DMS153 treated with DMSO at 0.1 percent for 48 hours (cell line): ENCODE measurements around the gene PTP4A2.

Experiments used
- DNase-seq: peaks from one replicate; lab custom pipeline; 2025; ENCODE audit not compliant: unreplicated experiment; lab: John Stamatoyannopoulos, UW

Gene PTP4A2

DNA sequence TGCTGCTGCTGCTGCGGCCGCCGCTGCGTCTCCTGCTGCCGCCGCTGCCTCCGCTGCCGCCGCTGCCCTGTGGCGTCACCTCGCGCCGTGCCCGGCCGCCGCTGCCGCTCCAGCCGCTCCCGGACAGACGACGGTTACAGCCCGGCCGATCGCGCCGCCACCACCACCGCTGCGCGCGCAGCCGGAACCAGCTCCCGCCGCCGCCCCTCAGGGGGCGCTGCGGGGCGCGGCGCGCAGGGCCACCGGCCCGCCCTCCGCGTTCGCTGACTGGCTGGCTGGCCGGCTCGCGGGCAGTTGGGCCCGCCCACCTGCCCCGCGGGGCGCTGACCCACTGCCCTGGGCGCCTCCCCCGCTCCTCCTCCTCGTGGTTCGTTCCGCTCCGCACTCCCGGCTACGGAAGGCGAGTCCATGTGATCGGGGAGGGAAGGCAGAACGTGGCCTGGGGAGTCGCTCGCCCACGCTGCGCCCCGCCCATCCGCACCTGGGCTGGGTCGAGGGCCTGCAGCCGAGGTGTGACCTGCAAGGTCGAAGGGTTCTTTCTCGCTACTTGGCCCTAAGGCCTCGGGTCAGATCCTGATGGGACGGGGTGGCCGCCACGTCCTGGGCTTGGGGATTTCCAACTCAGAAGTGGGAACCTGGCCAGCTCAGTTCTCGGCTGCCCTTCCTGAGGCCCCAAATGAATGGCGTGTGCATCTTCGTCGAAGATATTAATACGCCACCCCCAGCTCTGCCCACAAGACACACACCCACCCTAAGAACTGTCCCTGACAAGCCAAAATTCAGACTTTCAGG is at the start of gene PTP4A2:
Gene PTP4A2, minus strand, starts transcription at position 185 of the 792 bp plus-strand sequence. CDS start 19,303 bp downstream, outside the sequence.
- peak; percentile 99 for DNase-seq

DNA sequence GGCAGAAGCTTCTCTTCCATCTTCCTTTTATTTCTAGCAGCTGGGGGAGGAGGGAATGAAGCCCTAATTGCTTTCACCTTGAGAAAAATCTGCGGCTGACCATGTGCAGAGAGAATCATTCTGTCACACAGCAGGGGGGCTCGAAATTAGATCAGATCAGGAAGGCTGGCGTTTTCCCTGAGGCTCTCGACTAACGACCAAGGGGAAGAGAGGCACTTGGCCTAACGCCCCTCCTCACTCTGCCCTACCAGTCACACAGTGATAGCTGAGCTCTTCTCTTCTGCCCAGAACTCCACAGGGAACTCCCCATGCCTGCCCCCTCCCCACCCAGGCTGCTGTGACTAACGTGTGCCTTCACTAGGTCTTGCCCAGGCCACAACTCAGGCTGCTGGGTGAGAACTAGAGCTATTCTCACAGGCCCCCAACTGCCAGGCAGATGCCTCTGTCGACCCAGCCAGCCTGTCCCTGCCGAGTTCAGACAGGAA is 49.0 kb upstream of the PTP4A2 start:
- no peak for DNase-seq

DNA sequence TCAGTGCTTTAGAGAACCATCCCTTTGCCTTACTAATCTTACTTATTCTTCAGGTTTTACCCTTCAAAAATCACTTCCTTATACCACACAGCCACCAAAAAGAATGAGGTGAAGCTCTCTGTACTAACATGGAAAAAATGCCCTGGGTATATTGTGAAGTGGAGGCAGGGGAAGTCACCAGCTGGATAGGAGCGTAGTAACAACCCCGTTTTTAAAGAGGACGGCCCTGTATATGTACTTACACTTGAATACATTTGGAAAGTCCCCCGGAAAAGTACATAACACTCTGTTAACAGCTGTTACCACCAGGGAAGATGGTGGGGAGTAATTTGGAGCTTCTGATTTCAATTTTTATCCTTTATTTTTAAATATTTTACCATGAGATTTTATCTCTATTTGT is 47.3 kb upstream of the PTP4A2 start:
- peak; percentile 53 for DNase-seq

DNA sequence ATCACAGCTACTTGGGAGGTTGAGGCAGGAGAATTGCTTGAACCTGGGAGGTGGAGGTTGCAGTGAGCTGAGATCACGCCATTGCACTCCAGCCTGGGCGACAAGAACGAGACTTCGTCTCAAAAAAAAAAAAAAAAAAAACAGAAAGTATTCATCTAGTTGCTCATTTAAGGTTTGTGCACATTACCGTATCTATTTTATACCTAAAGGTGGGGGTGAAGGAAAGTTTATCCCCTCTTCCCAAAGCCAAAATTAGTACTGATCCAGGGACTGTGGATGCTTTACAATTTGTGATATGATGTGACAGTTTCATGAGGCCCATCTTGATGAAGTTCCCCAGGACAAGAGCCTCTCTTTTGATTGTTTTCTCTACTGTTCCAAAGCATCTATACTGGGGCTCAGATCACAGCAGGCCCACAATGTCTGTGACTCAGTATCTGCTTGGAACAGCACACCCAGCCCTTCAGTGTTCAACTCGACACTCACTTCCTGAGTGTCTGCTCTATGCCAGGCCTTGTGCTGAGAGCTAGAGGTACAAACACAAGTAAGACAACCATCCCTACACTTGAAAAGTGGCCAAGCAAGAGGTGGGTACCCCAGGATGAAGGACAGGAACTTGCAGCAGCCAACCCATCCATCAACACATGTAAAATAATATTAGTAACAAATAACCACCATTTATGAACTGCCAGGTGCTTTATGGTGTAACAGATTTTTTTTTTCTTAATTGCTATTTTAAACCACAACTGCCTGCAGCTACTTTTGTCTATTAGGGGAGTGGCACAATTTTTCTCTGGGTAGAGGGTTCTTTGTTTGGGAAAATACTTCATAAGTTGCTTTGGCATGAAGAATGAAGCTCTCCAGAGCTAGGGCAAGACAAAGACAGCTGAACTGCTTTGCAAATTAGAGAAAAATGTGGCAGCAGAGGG is 46.5 kb upstream of the PTP4A2 start:
- DNase-seq, result no peak

DNA sequence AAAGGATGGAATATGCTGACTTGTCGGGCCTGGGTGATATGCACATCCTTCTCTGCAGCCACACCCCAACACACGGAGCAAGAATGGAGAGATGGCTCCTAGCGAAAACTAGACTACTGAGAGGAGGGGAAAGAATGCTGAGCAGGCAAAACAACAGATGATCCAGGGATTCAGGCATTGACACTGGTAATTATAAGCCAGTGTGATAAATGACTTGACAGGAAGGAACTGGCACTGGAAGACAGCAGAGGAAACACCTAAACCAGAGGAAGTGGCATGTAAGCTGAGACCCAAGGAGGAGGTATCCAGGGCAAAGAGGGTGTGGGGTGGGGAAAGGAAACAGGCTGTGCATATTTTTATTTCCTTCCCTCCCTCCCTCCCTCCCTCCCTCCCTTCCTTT is 43.8 kb upstream of the PTP4A2 start:
- DNase-seq, result peak; percentile 20

DNA sequence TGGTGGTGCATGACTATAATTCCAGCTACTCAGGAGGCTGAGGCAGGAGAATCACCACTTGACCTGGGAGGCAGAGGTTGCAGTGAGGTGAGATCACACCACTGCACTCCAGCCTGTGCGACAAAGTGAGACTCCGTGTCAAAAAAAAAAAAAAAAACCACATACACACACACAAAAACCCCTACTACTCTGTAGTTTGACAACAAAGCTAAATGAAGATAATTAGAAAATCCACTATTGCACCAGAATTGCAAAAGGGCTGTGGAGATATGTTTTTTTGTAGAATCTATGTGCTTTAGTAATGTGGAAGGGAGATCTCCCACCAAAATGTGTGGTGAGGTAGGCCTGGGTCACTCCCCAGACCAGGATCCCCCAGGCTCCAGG is 43.3 kb upstream of the PTP4A2 start:
- no peak for DNase-seq

DNA sequence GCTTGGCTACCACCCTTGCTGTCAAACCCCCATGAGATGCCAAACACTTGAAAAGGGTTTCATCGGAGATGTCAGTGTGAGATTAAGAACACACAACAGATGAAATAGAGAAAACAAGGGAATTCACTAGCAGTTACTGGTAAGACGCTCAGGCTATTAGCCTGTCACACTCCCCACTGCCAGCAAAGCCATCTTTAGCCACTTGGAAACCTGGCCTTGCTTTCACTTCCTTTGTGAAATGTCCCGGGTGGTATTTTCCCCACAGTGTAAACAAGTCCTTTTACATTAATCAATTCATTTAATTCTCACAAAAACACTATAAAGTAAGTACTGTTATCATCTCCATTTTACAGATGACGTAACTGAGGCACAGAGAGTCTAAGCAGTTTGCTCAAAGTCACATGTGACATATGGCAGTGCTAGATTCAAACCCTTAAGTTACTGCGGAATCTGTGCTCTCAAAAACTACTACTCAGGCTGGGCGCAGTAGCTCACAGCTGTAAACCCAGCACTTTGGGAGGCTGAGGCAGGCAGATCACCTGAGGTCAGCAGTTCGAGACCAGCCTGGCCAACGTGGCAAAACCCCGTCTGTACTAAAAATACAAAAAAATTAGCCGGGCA is 42.8 kb upstream of the PTP4A2 start:
- no peak for DNase-seq

DNA sequence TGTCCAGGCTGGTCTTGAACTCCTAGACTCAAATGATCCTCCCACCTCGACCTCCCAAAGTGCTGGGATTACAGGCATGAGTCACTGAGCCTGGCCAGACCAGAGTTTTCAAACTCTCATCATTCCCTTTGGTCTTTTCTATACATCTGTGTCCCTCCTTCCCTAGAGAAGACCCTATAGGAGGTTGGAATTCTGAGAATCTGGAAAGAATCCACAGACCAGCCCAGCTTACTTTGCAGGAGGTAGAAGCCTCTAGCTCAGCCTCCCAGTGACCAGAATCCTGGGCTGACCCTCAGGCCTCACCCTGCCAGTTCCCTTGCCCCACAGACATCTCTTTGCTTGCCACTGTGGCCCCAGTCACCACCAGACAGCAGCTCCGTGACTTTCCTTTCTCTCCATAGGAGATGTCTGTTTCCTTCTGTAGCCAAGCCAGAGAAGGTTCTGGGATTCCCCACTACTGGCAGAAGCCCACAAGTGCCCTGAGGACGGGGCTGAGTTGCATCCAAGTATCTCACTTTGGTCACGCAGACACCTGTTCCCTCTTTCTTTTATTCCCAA is 40.8 kb upstream of the PTP4A2 start:
- no peak for DNase-seq

DNA sequence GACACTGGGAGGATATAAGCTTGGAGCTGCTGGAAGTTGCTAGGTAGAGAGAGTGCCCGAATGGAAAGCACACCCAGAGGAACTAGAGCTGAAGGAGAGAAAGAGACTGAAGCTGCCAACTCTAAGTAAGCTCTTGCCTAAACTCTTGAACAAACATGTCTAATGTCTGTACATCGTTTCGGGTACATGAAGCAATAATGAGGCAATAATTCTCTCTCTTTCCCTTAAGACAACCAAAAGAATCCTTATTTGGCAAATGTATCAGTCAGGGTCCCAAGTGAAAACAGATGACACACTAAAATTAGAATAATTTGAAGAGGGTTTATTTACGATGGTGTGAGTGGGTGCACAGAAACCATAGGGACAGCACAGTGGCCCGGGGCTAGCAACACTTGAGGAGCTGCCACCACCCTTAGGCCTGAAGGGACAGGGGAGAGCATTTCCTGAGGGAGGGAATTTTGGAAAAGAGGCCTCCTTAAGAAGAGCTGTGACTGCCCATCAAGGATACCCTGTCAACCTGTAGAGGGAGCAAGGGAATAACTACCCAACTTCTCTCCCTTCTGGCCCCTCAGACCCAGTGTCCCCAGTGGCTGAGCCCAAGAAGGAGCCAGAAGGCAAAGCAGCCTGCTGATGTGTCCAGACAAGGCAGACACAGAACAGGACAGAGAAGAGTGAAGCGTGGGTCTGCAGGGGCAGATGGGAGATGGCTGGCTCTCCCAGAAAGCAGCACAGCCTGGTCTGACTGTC is 39.4 kb upstream of the PTP4A2 start:
- DNase-seq, result no peak

DNA sequence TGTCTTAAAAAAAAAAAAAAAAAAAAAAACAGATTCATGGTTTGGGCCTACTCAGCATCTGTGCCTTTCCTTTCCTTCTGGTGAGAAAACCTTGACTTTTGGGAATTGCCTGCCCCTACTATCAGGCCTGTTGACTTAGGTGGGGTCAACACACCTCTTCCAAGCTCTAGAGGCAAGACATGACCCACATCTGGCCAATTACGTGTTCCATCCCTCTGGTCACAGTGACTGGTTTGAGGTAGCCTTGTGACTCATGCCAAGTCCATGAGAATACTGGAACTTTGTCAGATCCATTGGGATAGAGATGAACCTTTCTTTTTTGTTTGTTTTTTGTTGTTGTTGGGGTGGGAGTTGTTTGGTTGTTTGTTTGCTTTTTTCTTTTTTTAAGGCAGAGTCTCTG is 38.2 kb upstream of the PTP4A2 start:
- DNase-seq, result no peak

DNA sequence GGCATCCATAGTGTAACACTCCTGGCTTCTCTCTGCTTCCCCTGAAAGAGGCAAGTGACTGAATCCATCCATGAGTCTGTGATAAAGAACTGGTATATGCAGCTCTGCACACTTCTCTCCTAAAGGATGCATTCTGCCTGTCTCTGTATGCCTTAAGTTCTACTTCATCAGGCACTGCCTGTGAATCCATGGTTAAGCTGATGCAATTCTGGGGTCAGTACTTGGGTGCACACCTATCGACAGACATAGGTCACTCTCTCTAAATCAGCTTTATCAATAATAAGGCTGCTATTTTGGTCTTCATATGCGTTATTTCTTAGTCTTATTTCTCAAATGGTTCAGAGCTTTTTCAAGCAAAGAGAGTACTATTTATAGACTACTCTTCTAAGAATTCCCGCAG is 32.7 kb upstream of the PTP4A2 start:
- no peak for DNase-seq

DNA sequence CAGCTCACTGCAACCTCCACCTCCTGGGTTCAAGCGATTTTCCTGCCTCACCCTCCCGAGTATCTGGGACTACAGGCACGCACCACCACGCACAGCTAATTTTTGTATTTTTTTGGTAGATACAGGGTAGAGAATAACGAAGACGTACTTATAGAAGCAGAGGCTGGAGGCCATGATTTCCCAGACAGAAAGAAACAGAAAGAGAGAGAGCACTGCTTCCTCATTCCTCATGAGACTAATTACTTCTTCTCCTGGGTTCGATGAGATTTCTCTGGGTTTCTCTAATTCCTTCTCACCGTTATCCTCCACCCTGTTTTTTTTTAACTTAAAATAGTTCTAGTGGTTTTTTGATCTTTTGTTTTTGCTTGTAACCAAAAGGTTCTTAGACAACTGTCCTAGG is 23.4 kb upstream of the PTP4A2 start:
- DNase-seq, result no peak

DNA sequence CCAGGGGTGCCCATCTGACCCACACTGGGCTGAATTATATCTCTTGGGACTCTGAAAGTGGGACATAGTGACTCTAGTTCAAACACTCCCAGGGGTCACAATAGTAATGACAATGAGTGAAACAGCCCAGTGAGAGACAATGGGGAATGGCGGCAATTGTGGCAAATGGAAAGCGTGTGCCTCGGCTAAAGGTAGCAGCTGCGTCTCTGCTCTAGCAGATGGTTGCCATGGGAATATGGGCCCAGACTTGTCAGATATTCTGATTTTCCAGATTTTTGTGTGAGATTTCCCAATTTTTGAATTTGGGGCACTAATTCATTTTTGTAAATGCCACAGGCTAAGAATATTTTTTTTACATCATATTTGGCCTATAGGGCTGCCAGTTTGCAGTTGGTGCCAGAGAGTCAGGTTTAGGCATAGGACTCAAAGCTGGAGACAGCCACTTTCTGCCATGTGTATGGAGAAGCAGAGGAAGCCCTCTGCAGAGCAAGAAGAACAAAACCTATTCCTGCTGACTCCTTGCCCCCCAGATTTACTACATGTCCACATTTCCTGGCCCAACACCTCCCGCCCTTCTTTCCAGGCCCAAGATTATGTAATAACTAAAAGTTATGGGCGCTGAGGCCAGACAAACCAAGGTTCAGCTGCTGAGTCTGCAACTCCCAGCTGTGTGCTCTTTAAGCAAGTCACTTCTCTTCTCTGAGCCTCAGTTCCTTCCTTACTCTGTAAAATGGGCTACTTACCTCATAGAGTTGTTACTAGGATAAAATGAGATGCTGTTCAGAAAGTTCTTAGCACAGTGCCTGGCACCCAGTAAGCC is 21.6 kb upstream of the PTP4A2 start:
- no peak for DNase-seq

DNA sequence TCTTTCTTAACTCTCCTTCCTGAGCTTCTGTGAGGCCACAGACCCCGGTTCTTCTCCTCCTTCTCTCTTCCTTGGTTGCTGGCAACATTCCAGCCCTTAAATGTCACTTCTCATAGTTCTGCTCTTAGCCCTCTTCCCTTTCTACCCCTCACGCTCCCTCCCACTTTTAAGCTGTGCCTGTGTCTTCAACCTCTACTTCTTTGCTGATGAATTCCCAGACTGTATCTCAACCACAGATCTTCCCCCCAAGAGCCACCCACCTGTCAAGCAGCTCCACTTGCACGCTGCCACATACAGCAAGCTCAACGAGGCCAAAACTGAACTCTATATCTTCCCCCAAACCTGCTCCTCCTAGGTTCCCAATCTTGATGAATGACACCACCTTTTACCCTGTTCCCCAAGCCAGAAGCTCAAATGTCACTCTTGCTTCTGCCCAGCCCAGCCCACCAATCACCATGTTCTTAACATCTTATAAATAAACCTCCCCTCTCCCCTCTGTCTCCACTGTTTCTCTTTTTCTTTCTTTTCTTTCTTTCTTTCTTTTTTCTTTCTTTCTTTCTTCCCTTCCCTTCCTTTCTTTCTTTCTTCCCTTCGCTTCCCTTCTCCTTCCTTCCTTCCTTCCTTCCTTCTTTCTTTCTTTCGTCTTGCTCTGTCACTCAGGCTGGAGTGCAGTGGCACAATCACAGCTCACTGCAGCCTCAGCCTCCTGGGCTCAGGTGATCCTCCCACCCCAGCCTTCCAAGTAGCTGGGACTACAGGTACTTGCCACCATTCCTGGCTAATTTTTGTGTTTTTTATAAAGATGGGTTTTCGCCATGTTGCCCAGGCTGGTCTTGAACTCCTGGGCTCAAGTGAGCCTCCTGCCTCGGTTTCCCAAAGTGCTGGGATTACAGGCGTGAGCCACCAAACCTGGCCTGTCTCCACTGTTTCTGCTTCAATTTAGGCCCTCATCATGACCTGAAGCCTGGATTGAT is 19.8 kb upstream of the PTP4A2 start:
- DNase-seq, result no peak

DNA sequence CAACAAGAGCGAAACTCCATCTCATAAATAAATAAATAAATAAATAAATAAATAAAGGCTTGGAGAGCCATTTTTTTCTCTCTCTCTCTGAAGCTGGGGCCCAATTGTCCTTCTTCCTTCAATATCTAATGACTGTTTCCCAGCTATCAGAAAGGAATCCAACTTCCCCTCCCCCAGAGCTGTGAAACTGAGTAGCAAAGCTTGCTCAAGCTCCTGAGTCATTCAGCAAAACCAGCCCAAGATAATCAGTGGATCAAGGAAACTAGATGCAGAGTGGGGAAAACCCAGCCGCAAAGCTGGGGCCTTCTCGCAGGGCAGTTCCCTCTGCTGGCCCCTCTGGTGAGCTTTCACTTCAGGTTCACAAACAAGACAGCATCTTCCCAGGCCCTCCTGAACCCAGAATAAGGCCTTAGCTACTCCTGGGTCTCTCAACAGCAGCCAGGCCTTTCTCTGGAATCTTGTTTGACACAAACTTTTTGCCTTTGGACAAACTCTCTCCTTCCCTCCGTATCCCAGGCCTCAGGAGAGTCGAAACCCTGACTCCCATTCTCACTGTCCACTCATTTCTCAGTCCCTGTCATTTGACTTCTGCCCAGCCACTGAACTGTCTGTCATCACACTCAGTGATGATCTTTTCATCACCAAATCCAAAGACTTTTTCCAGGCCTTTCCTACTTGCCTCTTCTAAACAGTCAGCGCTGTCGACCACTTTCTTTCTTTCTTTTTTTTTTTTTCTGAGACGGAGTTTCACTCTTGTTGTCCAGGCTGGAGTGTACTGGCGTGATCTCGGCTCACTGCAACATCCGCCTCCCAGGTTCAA is 18.0 kb upstream of the PTP4A2 start:
- DNase-seq, result no peak

DNA sequence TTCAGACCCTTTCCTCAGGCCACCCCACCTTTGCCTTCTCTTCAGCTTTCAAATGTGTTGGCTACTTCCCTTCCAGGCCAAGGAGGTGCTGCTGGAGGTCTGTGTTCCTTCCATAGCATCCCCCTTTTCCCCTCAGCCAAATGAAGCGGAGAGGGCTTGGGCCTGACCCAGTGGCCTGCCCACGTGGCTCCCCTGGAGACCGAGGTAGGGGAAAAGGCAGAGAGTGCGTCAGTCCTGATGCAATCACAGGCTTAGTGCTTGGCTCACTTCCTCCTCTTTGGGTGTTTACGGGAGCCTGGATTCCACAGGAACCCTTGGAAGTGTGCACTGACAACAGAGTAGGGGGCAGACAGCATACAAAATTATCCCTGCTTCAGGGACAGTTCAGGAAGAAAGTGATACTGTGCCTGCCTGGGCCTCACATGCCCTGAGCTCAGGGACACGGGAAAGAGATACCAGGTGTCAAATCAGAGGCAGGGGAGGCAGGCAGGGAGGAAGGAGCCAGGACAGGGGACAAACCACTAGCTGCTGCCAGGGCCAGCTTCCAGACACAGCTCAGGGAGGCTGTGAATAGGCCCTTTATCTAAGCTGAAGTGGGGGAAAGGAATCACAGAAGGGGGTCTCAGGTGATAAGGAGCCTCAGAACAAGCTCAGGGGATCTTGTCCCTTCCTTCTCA is 16.6 kb upstream of the PTP4A2 start:
- DNase-seq, result no peak

DNA sequence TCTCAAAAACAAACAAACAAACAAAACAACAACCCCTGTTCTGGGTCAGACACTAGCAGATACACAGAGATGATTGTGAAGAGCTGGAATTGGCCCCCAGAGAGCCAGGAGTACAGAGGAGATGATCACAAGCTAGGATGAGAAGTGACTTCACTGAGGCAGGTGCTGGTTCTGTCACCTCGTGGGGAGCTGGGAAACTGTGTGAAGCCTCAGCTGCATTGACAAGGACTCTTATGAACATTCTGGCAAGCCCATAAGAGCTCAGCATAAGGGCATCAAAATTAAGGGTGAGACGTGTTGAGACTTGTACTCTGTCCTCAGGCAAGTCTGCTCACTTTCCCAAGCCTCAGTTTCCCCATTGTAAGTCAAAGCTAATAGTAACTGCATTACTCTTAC is 14.7 kb upstream of the PTP4A2 start:
- no peak for DNase-seq
